HL-60 (cell line): ENCODE data around the gene IP6K1.

Source experiments
- CTCF ChIP-seq: IDR thresholded peaks from one replicate; pipeline ENCODE4 v1.5.1; 2011; ENCODE audit warnings: low read length, control low read depth, inconsistent platforms; ENCODE audit not compliant: insufficient read depth
- GABPA ChIP-seq: IDR thresholded peaks from 2 replicates; pipeline ENCODE4 v1.6.1; 2012; ENCODE audit warnings: low read depth
- POLR2AphosphoS5 ChIP-seq: IDR thresholded peaks from 2 replicates; pipeline ENCODE4 v1.6.1; 2012; ENCODE audit warnings: low read depth
- REST ChIP-seq: IDR thresholded peaks from 2 replicates; pipeline ENCODE4 v1.6.1; 2012; ENCODE audit warnings: low read depth; ENCODE audit not compliant: insufficient replicate concordance
- SPI1 ChIP-seq: IDR thresholded peaks from 2 replicates; pipeline ENCODE4 v1.6.1; 2012; ENCODE audit warnings: low read depth, mild to moderate bottlenecking, borderline replicate concordance

GRCh38 chr3:49802719-49803464, 16.6 kb upstream of the IP6K1 start, which contains the start of gene INKA1:
- no peak for TF ChIP-seq REST
- peak; percentile 90 for TF ChIP-seq CTCF
- TF ChIP-seq POLR2AphosphoS5: no peak
- TF ChIP-seq SPI1: no peak
- TF ChIP-seq GABPA: no peak
